Stimulated activated CD8-positive, alpha-beta memory T cell treated with anti-CD3 and anti-CD28 coated beads, Interleukin-4, amount 100 ng/mL, for 24 hours (primary cell): ENCODE measurements around the gene RGS5.

Experiments
- DNase-seq: peaks from one replicate; pipeline ENCODE4 v3.0.0-alpha.2; 2020; ENCODE audit warnings: low read depth

RGS5 gene

DNA sequence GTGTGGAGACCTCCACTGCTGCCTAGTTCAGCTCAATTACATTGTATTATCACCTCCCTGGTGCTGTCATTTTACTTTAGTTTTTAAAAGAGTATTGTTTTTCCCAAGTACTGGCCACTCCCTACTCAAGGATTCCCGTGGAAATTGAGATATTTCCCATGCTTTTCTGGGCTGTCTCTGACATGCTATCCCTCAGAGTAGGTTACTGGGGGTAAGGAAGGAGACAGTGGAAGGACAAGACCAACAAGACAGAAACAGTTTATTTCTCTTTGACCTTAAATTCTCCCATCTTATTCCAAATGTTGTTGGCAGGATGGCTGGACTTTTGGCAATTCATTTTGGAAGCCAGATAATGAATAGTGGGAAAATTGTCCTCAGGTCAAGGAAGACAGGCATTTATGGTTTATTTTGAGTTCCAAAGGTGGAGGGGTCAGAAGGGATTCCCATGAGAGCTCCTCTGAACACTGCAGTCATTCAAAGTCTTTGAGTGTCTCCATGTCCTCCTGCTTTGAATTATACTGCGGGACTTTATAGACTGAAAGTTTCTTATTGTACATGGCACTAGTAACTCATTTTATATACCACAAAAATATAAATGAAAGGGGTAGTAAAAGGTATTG is 20.3 kb downstream of the RGS5 start:
- no peak for DNase-seq

DNA sequence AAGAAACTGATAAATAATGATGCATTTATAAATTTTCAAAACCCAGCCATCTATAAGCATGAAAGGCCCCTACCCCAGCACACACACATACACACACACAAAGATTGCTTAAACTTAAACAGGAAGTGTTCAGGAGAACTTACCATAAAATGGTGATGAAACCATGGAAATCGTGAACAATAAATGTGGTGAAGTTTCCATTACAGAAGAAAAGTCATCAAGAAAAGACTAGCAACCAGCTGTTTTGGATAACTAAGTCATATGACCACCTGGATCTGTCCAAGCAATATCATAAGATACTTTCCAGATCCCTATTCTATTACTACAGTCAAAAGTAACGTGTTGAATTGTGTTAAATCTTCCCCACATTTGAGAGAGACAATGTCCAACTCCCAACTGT is 24.1 kb downstream of the RGS5 start:
- no peak for DNase-seq

DNA sequence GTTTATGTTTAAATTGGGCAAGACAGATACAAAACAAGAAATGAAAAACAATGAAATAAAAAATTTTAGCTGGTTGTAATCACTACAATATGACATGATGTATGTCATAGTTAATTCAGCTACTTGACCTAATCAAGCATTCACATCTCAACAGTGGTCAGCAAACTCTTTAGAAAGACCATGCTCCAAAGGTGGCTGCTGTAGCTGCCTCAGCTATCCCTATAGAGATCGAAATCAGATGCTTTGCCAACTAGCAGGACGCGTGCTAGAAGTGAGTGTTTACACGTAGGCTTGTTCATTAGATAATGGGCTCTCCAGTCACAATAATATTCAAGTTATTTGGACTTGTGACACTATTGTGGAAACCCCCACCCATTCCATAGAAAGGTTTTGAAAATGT is 25.9 kb downstream of the RGS5 start:
- DNase-seq = no peak

- peak; percentile 15 for DNase-seq
Observed at GRCh38 chr1:163174524-163175437, 27.9 kb downstream of the RGS5 start.

- DNase-seq = no peak
Observed at GRCh38 chr1:163173121-163173520, 29.6 kb downstream of the RGS5 start.

DNA sequence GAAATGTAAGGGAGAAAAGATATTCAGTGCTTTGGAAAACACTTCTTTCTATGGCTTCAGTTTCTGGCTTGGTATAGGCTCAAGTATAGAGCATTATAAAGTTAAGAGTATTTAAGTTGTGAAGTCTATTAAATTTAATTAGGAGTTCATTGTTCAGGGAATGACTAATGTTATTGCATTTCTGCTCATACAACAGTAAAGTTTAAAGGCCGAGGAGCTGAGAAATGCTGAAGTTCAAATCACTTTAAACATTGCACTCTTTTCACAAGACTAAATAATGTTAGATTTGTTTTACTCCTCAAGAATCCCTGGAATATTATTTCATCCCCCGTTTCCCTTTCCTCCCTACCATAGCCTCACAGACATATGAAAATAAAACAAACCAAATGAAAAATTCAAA is 30.1 kb downstream of the RGS5 start:
- no peak for DNase-seq

DNA sequence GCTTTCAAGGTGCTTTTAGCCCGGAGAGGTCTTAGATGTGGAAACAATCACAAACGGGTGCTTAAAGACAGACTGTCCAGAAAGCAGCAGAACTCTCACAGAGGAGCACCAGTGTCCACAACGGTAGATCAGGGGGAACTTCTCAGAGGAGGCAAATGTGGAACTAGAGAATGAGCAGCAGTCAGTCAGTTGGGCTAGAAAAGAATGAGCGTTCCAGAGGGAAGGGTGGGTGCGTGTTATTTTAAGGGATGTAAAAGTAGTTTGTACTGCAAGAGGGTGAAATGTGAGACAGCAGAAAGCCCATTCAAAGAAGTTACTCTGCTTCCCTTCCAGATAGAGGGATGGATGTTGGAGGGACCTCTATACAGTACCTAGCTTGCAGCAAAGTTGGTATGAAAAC is 30.9 kb downstream of the RGS5 start:
- no peak for DNase-seq

GRCh38 chr1:163170975-163171676 is 31.6 kb downstream of the RGS5 start:
- DNase-seq = no peak

GRCh38 chr1:163170331-163170730 is 32.4 kb downstream of the RGS5 start:
- no peak for DNase-seq

DNA sequence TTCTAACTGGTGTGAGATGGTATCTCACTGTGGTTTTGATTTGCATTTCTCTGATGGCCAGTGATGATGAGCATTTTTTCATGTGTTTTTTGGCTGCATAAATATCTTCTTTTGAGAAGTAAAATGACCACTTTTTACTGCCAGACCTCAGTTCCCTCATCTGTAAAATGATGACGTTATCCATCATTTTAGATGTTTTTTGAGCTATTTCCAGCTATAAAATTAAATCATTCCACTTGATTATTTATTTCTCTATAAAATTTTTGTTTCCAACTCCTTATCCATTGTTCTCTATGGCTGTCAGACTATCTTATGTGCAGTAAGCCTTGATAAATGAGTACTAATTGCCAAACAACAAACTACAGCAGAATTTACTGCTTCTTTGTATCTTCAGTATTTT is 33.2 kb downstream of the RGS5 start:
- no peak for DNase-seq

- DNase-seq = no peak
Observed at GRCh38 chr1:163168053-163168452, 34.7 kb downstream of the RGS5 start.

- DNase-seq = no peak
Observed at GRCh38 chr1:163166886-163167555, 35.7 kb downstream of the RGS5 start.

- no peak for DNase-seq
Observed at GRCh38 chr1:163165119-163165518, 37.6 kb downstream of the RGS5 start.

DNA sequence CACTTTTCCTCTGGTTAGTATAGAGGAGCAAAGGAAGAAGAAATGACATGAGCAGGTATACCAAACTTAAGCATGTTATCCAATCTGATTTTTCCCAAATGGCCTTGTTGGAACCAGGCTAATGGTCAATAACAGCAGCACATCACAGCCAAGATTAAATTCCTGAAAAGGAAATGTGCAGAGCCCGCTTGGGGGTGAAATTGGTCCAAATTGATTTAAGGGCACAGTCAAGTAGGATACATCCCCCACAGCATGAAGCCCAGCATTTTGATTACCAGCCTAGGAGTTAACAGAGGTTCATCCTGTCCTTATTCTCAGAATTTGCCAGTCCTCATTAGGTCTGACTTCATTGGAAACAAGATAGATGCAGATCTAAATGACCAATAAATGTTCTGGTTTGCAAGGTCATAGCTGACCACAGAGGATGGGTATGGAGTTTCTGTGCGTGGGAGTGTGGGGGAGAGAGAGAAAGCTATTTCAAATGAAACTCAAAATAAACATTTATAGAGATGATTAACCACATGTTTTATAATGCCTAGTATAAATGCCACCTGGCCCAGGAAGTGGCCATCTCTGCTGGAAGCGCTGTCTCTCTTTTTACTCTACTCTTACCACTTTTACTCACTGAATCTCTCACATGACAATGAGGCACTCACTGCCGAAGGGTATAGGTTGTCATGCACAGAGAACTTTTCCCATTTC is 38.7 kb downstream of the RGS5 start:
- DNase-seq = no peak

DNA sequence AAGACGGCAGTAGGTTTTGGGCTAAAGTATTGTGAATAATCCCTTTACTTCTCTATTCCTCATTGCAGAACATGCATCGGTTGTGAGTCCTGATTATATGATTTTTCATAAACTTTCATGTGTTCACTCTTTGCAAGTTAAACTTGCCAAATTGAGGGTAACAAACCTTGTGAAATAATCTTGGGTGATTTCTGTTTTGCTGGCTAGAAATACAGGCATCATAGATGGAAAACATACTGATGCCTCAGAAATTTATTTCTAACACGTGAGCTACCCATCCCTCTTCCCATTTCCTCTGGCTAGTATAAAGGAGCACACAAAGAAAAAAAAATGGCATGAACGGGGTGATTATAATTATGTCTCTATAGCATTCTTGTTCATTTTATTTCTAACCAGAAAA is 39.6 kb downstream of the RGS5 start:
- no peak for DNase-seq

DNA sequence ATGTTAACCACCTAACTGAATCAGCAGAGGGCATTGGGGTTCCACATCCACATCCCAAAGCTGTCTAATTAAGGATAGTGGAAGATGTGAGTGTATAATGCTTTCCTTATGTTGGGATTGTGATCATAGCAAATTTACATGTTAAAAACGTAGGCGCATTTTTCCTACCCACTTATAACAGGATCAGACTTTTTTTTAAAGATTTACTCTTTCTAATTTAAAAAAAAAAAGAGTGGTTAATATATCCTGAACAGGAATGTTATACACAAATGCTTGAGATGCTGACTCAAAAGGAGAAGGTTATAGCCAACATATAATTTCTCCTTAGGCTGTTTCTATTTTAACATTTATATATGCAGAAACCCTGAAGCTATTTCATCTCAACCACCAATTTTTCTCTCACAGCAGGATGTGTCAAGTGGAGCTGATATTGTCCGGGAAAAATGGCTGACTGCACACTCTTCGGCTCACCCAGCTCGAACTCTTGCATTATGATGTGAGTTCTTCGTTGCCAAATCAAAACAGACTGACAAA is 40.3 kb downstream of the RGS5 start:
- DNase-seq = no peak

- DNase-seq = no peak
Observed at GRCh38 chr1:163161841-163162240, 40.9 kb downstream of the RGS5 start.

- DNase-seq = no peak
Observed at GRCh38 chr1:163161337-163161736, 41.4 kb downstream of the RGS5 start.

GRCh38 chr1:163155606-163156005 is 47.1 kb downstream of the RGS5 start:
- DNase-seq = no peak

- no peak for DNase-seq
Observed at GRCh38 chr1:163148911-163149310, 53.8 kb downstream of the RGS5 start.

GRCh38 chr1:163147019-163147418 is 55.7 kb downstream of the RGS5 start:
- DNase-seq = no peak

DNA sequence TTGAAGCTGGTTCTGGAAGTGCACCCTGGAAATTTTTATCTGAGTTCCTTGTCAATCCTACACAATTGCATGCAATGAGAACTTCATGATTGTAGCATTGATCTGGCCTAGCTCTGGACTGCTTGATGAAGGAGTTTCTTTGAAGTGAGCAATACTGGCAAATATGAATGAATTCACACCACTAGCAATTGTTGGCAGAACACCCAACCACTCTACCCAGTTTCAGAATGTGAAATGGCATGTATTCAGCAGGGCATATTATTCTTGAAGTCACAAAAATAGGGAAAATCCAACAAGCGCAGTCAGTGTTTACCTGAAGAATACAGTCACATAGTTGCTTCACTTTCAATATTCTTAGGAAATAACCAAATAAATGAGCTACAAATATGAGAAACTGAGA is 57.3 kb downstream of the RGS5 start:
- no peak for DNase-seq
